GM19468 (cell line): ENCODE data around the gene HLA-DOA.

Experiments
- ATAC-seq: cut with Tn5 transposase; IDR thresholded peaks from one replicate; pipeline ENCODE4 v1.9.1; 2021; ENCODE audit warnings: mild to moderate bottlenecking, moderate library complexity, moderate number of reproducible peaks; ENCODE audit not compliant: unreplicated experiment; ENCODE audit errors: extremely low read depth

The HLA-DOA gene

GRCh38 chr6:33008944-33009861 lies at the start of gene HLA-DOA:
HLA-DOA (minus strand) TSS chr6:33009591.
- ATAC-seq, result no peak

GRCh38 chr6:33057222-33058150 lies 48.1 kb upstream of the HLA-DOA start:
- no peak for ATAC-seq

DNA sequence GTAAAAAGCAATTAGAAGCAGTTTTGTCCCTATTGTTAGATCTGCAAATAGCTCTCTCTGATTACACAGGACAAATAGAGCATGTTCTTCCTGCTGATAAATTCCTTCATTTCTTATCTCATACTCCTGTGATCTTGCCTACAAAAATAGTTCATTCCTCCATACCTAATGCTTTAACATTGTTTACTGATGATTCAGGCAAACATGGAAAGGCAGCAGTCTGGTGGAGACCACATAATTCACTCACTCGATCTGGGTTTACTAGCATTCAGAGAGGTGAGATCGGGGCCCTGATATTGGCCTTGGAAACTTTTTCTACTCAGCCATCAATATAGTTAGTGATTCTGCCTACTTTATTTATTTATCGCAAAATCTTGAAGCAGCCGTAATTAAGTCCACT lies 43.8 kb upstream of the HLA-DOA start:
- ATAC-seq, result no peak

GRCh38 chr6:33052627-33053026 lies 43.2 kb upstream of the HLA-DOA start:
- no peak for ATAC-seq

GRCh38 chr6:33050014-33050810 lies 40.8 kb upstream of the HLA-DOA start:
- no peak for ATAC-seq

DNA sequence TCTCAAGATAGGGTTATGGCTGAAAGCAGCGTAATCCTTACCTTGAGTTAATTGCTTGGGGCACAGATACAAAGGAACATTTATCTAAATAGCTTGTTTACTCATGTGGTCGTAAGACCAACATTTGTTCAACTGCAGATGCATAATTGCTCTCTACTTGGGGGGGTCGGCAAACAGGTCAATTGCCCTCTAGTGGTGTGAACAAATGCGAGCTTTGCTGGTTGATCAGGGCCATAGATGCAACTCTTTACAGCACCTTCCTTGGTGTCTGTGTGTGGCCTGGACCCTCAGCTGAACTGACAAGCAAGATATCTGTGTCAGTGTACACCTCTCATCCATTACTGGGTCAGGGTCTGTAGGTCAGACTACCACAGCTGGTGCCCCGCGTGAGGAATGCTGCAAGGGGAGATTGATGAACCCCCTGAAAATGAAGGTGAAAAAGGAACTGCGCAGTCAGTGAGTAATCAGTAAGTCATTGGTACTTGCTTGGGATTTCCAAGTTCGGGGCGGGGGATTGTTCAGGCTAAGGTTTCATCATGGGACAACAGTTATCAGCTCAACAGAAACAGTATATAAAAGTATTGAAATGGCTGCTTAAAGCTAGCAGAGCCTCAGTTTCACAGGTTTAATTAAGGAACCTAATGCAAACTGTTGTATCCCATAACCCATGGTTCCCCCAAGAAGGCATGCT lies 40.1 kb upstream of the HLA-DOA start:
- ATAC-seq, result no peak

DNA sequence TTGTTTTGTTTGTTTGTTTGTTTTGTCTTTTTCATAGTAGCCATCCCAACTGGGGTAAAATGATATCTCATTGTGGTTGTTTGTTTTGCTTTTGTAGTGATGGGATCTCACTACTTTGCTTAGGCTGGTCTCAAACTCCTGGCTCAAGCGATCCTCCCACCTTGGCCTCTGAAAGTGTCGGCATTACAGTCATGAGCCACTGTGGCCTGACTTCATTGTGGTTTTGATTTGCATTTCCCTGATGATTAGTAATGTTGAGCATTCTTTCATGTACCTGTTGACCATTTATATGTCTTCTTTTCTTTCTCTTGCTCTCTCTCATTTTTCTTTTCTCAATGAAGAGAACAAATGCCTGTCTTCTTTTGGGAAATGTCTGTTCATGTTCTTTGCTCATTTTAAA lies 30.8 kb upstream of the HLA-DOA start:
- no peak for ATAC-seq

DNA sequence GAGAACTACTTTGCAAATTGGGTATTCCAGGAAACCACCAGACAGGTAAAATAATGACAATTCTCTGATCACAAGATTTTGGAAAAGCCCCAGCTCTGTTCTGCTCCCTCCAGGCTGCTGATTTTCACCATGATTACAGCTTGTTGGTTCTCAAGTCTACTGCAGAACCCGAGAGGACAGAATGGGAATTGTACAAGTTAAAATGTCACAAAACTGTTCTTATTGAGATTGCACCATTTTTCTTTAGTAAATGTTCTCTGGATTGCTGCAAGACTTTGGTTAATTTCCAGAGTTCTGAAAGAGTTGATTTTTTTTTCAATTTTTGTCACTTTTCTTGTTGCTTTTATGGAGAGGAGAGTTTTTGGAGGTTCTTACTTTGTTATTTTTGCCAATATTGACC lies 27.1 kb upstream of the HLA-DOA start:
- no peak for ATAC-seq

DNA sequence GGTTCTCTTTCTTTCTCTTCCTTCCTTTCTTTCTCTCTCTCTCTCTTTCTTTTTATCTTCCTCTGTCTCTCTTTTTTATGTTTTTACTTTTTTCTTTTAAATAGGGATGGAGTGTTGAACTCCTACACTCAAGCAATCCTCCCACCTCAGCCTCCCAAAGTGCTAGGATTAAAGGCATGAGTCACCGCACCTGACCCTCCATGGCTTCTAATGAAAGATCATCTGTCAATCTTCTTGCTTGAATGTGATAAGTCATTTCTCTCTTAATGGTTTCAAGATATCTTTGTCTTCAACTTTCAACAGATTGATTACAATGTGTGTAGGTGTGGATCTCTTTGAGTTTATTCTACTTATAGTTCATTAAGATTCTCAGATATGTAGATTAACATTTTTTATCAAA lies 25.2 kb upstream of the HLA-DOA start:
- ATAC-seq, result no peak

DNA sequence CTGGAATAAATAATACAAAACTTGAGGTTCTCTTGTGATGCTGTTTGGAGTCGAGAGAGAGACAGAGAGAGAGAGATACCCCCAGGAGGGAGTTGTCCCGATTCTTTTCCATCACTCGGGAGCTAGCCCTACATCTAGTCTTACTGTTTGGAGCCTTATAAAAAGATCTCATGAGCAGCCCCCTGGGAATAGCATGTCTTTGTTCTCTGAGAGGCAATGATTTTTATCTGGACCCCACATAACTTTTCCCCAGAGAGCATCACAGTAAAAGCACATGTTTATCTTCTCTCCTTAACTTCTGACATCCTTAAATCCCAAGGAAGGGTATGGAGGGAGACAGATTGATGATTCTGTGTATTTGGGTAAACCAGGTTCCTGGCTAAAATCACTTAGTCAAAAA lies 20.9 kb upstream of the HLA-DOA start:
- ATAC-seq, result no peak

GRCh38 chr6:33029328-33030184 lies 20.2 kb upstream of the HLA-DOA start:
- ATAC-seq, result no peak

DNA sequence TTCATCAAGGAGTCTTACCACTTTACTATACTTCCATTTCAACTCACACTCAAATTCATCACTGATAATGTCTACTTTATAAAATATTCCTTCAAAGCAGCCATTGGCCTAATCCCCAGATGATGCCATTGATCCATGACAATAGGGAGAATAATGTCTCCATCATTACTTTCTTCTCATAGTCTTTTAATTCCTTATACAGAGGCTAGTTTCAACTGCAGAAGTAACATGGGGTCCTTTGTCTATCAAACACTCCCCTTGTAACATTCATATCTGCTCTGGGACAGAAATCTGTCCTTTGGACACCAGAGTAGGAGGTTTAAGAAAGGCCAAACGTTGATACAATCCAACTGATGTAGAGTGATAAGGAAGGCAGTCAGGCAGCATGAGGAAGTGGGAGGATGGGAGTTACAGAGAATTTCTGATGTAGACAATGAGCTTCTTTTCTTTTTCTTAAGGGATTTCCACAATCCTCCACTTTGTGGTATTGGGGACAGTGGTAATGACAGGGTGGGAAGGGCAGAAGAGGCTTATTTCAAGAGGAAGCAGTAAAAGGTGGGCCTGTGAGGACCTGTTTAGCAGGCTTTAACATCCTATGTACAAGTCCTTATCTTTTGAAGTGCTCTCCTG lies 18.9 kb upstream of the HLA-DOA start:
- no peak for ATAC-seq

GRCh38 chr6:33024521-33024920 lies 15.1 kb upstream of the HLA-DOA start:
- ATAC-seq, result no peak

GRCh38 chr6:33023536-33023935 lies 14.1 kb upstream of the HLA-DOA start:
- no peak for ATAC-seq

GRCh38 chr6:33021917-33022316 lies 12.5 kb upstream of the HLA-DOA start:
- no peak for ATAC-seq

DNA sequence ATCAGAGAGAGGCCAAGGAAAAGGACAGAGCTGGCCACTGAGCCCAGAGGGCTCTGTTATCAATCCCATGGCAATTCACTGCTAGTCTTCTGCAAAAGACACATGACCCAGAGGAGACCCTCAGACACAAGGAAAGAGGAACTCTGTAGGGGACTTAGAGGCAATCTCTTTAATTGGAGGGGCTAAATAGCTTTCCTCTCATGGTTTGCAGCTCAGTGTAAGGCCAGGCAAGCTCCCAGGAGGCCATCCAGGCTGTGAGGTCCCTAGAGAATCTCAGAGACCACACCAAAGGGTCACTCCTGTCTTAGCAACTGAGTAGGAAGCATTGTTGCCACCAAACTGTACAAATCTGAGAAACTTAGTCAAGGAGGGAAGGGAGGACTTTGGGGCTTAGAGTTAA lies 10.0 kb upstream of the HLA-DOA start:
- no peak for ATAC-seq

DNA sequence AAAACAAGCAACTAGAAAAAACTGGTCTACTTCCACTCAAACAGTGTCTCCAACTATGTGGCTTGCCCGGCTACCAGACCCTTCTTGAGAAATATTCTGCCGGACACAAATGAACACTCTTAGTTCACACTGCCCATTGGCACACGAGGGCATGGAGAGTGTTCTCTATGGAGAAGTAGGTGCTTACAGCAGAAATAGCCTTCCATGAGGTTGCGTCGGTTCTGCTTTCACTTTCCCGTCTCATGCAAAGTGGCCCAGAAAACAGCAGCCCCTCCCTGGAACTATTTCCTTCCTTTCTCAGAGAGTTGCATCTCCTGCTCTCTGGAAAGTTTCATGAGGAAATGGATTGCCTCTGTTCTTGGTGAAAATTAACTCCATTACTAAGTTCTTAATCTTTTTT lies 9.5 kb upstream of the HLA-DOA start:
- no peak for ATAC-seq

DNA sequence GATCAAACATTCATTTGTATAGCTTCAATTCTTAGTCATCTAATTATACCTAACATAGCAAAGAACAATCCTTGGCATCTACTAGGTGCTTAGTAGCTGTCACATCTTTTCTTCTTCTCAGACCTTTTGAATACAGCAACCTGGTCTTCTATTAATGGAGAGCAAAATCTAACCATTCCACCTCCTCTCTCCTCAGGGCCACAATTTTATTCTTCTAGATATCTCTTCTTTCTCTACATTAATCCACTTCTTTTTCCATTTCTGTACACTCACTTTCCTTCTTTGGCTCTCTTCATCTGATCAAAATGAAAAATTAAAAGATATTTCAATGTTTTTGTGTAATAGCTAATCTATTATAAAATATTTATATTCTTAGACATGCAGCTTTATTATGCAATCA lies 9.0 kb upstream of the HLA-DOA start:
- ATAC-seq, result no peak
